ENCODE measurements around the gene GABRA4. TPM values are rescaled to one million over a fixed set of nuclear protein-coding genes. Genes with fewer than 3 reads are reported as not detected.

Gene GABRA4
- total and polyA plus RNA-seq, 11 donors = 2.7 to 43.7 (median 24.6) TPM

DNA sequence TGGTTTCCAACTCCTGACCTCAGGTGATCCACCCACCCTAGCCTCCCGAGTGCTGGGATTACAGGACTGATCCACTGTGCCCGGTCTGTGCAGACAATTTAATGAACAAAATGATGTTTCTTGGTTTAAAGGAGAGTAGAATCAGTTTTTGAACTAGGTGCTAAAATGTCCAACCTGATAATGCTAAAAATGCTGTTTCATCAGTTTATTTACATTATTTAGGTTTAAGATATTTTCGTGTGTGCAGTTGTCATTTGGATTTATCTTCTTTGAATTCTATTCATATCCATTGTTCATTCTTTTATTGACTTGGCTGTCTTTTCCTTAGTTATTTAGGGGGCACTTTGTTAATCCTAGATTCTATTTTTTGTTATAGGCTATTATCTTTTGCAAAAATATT, 20.0 kb upstream of the GABRA4 start:
- DNase-seq (no peak), ATAC-seq (no peak)
- intact Hi-C loops (cut with DNase I) = no loop called here
- WGBS, 4 donors = 77 to 84% (median 80%) methylated on average over 3 of the region's 3 CpGs
- TF ChIP-seq, protein P1, sequence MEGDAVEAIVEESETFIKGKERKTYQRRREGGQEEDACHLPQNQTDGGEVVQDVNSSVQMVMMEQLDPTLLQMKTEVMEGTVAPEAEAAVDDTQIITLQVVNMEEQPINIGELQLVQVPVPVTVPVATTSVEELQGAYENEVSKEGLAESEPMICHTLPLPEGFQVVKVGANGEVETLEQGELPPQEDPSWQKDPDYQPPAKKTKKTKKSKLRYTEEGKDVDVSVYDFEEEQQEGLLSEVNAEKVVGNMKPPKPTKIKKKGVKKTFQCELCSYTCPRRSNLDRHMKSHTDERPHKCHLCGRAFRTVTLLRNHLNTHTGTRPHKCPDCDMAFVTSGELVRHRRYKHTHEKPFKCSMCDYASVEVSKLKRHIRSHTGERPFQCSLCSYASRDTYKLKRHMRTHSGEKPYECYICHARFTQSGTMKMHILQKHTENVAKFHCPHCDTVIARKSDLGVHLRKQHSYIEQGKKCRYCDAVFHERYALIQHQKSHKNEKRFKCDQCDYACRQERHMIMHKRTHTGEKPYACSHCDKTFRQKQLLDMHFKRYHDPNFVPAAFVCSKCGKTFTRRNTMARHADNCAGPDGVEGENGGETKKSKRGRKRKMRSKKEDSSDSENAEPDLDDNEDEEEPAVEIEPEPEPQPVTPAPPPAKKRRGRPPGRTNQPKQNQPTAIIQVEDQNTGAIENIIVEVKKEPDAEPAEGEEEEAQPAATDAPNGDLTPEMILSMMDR (IDR thresholded peaks at IDR 0.05) = no peak
- TF ChIP-seq POLR2A (IDR thresholded peaks at IDR 0.05) = no peak
- Histone ChIP-seq H3K36me3 (no peaks in the 10 kb centered on the region), H3K4me1 (peaks cover 0 to 16% (median 3%) of the 10 kb centered on the region in 12 donors), H3K4me3 (no peak overlapping the region), H3K27me3 (no peaks in the 10 kb centered on the region), H3K27ac (no peak overlapping the region), H3K9me3 (peaks cover 0 to 6% (median 0%) of the 10 kb centered on the region in 12 donors)

DNA sequence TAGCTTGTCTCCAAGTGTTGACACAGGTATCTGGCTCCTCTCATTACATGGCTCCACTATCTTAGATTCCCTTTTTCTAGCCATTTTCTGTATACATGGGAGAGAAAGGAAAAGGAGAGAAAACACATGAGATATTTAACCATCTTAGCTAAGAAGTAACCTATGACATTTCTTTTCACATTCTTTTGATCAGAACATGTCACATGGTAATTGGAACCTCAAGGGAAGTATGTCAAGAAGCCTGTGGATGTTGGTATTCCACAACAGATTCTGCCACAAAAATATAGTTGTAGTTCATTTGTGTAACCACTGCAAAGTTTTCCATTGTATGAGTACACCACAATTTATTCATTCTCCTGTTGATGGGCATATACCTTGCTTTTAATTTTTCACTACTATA, 19.3 kb upstream of the GABRA4 start:
- no peak overlapping the region for H3K27ac ChIP-seq
- no peaks in the 10 kb centered on the region for H3K36me3 ChIP-seq
- H3K9me3 ChIP-seq = peaks cover 0 to 6% (median 0%) of the 10 kb centered on the region in 12 donors
- ATAC-seq = no peak
- peaks cover 0 to 16% (median 3%) of the 10 kb centered on the region in 12 donors for H3K4me1 ChIP-seq
- no peak for DNase-seq
- TF ChIP-seq, protein P1 (IDR thresholded peaks at IDR 0.05) = no peak
- TF ChIP-seq POLR2A (IDR thresholded peaks at IDR 0.05) = no peak
- intact Hi-C loops (cut with DNase I) = no loop called here
- H3K4me3 ChIP-seq = no peak overlapping the region
- H3K27me3 ChIP-seq = no peaks in the 10 kb centered on the region

DNA sequence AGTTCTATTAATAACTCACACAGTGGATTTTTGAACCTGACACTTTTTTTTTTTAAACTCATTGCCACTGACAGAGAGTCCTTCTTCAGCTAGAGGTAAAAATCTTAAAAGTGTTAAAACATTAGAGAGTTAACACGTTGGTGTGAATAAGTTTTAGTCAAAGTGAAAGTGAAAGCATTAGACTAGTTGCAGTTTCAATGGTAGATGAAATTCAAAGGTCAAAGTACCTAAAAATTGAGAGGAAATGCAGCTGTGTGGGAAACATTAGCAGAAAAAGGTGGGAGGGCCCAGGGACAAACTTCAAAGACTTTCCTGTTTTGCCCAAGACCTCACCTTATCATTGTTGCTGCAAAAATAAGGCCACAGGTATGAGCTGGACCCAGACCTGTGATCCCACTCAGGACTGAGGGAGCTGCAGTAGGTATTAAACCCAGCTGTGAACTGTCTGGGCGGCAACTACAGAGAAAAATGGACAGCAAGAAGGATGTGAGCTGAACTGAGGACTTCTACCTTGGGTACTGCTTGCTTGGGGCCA, 17.6 kb upstream of the GABRA4 start:
- Histone ChIP-seq H3K4me1 (peaks cover 0 to 16% (median 3%) of the 10 kb centered on the region in 12 donors), H3K27ac (peak overlapping the region in 8 of 12 donors; percentile 37 to 66 (median 50)), H3K9me3 (peaks cover 0 to 6% (median 0%) of the 10 kb centered on the region in 12 donors), H3K27me3 (no peaks in the 10 kb centered on the region), H3K36me3 (no peaks in the 10 kb centered on the region), H3K4me3 (peak overlapping the region in 5 of 12 donors; percentile 3 to 27 (median 16))
- no peak for TF ChIP-seq POLR2A (IDR thresholded peaks at IDR 0.05)
- TF ChIP-seq, protein P1 (IDR thresholded peaks at IDR 0.05) = no peak
- intact Hi-C loops (cut with DNase I) = no loop called here
- ATAC-seq (peak in 2 of 4 donors; percentile 13 to 28), DNase-seq (no peak)
- WGBS, 4 donors = 48 to 50% (median 49%) methylated on average over 2 of the region's 2 CpGs

DNA sequence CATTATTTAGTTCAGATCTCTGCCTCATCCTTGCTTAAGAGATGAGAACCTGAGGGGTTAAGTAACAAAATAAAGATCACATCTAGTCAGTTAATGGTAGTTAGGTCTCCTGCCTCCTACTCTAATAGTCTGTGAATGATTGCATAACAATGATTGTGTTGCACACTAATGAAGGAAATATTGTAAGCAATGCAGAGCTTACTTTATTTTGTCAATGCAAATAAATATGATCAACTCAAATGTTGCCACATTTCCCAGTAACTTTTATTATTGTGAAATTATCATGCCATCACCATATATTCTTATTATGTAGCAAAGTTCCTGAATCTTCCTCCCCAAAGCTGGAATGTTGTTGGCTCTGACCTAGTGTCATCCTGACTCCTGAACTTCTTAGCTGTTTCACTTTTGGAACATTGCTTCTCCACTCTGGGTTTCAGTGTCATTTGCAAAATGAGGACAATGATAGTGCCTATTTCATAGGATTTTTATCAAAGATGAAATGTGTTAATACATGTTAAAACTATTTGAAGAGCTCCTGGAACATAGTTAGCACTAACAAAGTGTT, 17.0 kb upstream of the GABRA4 start:
- H3K4me3 ChIP-seq = peak overlapping the region in 5 of 12 donors; percentile 3 to 27 (median 16)

More for the DNA sequence above, 17.0 kb upstream of the GABRA4 start:
- ATAC-seq = peak in 1 of 4 donors; percentile 22
- H3K4me1 ChIP-seq = peaks cover 0 to 16% (median 3%) of the 10 kb centered on the region in 12 donors
- peak overlapping the region in 8 of 12 donors; percentile 37 to 66 (median 50) for H3K27ac ChIP-seq
- no peaks in the 10 kb centered on the region for H3K36me3 ChIP-seq
- TF ChIP-seq, protein P1 (IDR thresholded peaks at IDR 0.05) = no peak
- no peak for TF ChIP-seq POLR2A (IDR thresholded peaks at IDR 0.05)
- H3K27me3 ChIP-seq = no peaks in the 10 kb centered on the region
- DNase-seq = no peak
- H3K9me3 ChIP-seq = peaks cover 0 to 6% (median 0%) of the 10 kb centered on the region in 12 donors
- intact Hi-C loops (cut with DNase I) = no loop called here
